Neural cell (in vitro differentiated cells): ENCODE measurements around the gene AGBL1. TPM values are rescaled to one million over a fixed set of nuclear protein-coding genes. Genes with fewer than 3 reads are reported as not detected.

Experiments used
- H2AFZ ChIP-seq: fragments of 200-600, 300-800 bp; sonication (generic), shearing (Covaris generic); 2 replicates; pipeline ENCODE4 v1.6.0; 2014; ENCODE audit warnings: low read depth, mild to moderate bottlenecking, antibody characterized with exemption, low read length, moderate library complexity
- H3F3A ChIP-seq: fragments of 200-600 bp; shearing (Covaris generic); 2 replicates; pipeline ENCODE4 v1.6.1; 2016; ENCODE audit warnings: mild to moderate bottlenecking, moderate library complexity, mixed read lengths, antibody characterized with exemption, low read length; ENCODE audit not compliant: insufficient read depth, poor library complexity, severe bottlenecking
- H3K27ac ChIP-seq: fragments of 200-600, 300-800 bp; sonication (generic), shearing (Covaris generic); 2 replicates; pipeline ENCODE4 v1.5.1; 2014; ENCODE audit warnings: mild to moderate bottlenecking, low read length, moderate library complexity
- H3K27me3 ChIP-seq: fragments of 300-800, 200-600 bp; sonication (generic), shearing (Covaris generic); 2 replicates; pipeline ENCODE4 v1.6.0; 2014; ENCODE audit warnings: mild to moderate bottlenecking, low read depth, low read length, moderate library complexity; ENCODE audit not compliant: insufficient read depth
- H3K36me3 ChIP-seq: fragments of 300-800, 200-600 bp; sonication (generic), shearing (Covaris generic); 2 replicates; pipeline ENCODE4 v1.5.1; 2014; ENCODE audit warnings: mild to moderate bottlenecking, antibody characterized with exemption, low read length, moderate library complexity; ENCODE audit not compliant: insufficient read depth
- H3K4me2 ChIP-seq: fragments of 300-800, 200-600 bp; sonication (generic), shearing (Covaris generic); 2 replicates; pipeline ENCODE4 v1.6.0; 2014; ENCODE audit warnings: mild to moderate bottlenecking, low read length
- H3K4me3 ChIP-seq: fragments of 300-800, 200-600 bp; sonication (generic), shearing (Covaris generic); 2 replicates; pipeline ENCODE4 v1.5.1; 2014; ENCODE audit warnings: mild to moderate bottlenecking, low read length, moderate library complexity
- H3K79me2 ChIP-seq: fragments of 200-600 bp; shearing (Covaris generic); replicated peaks from 2 replicates; pipeline ENCODE4 v1.6.0; 2014; ENCODE audit warnings: mild to moderate bottlenecking, low read length, moderate library complexity; ENCODE audit not compliant: insufficient read depth
- H3K9ac ChIP-seq: fragments of 300-800, 200-600 bp; sonication (generic), shearing (Covaris generic); 2 replicates; pipeline ENCODE4 v1.6.1; 2016; ENCODE audit warnings: mild to moderate bottlenecking, low read length, mixed read lengths
- H3K9me2 ChIP-seq: fragments of 200-600 bp; shearing (Covaris generic); 2 replicates; pipeline ENCODE4 v1.6.1; 2016; ENCODE audit warnings: mild to moderate bottlenecking, low read length, mixed read lengths; ENCODE audit not compliant: insufficient read depth
- H3K9me3 ChIP-seq: fragments of 200-600, 300-800 bp; sonication (generic), shearing (Covaris generic); 2 replicates; pipeline ENCODE4 v1.6.1; 2016; ENCODE audit warnings: mild to moderate bottlenecking, mixed run types, low read length, moderate library complexity, mixed read lengths
- H4K20me1 ChIP-seq: fragments of 200-600 bp; shearing (Covaris generic); 2 replicates; pipeline ENCODE4 v1.6.1; 2016; ENCODE audit warnings: mild to moderate bottlenecking, mixed run types; ENCODE audit not compliant: insufficient read depth
- CTCF ChIP-seq: fragments of 450-650 bp; IDR thresholded peaks from 2 replicates; pipeline ENCODE4 v1.5.1; 2014; ENCODE audit warnings: antibody characterized with exemption, mild to moderate bottlenecking, moderate library complexity; ENCODE audit not compliant: poor library complexity, severe bottlenecking
- EP300 ChIP-seq: fragments of 450-650 bp; conservative IDR thresholded peaks from 2 replicates; pipeline ENCODE4 v1.6.1; 2014; ENCODE audit warnings: antibody characterized with exemption, mild to moderate bottlenecking, moderate library complexity; ENCODE audit not compliant: poor library complexity, severe bottlenecking
- EZH2 ChIP-seq: fragments of 200-600, 300-800 bp; shearing (Covaris generic), sonication (generic); IDR thresholded peaks from 2 replicates; pipeline ENCODE4 v1.6.1; 2014; ENCODE audit warnings: antibody characterized with exemption, low read length, borderline replicate concordance, mild to moderate bottlenecking; ENCODE audit not compliant: insufficient read depth, poor library complexity, severe bottlenecking
- MXI1 ChIP-seq: fragments of 450-650 bp; conservative IDR thresholded peaks from 2 replicates; pipeline ENCODE4 v1.6.1; 2014; ENCODE audit warnings: antibody characterized with exemption, mild to moderate bottlenecking; ENCODE audit not compliant: poor library complexity, severe bottlenecking
- POLR2AphosphoS5 ChIP-seq: IDR thresholded peaks from 2 replicates; pipeline ENCODE4 v1.6.1; 2012
- RAD21 ChIP-seq: fragments of 450-650 bp; conservative IDR thresholded peaks from 2 replicates; pipeline ENCODE4 v1.6.1; 2014; ENCODE audit warnings: antibody characterized with exemption, mild to moderate bottlenecking, moderate library complexity
- REST ChIP-seq: IDR thresholded peaks from 2 replicates; pipeline ENCODE4 v1.6.1; 2012; ENCODE audit warnings: borderline replicate concordance
- SMC3 ChIP-seq: fragments of 450-650 bp; conservative IDR thresholded peaks from 2 replicates; pipeline ENCODE4 v1.6.1; 2014; ENCODE audit warnings: antibody characterized with exemption, mild to moderate bottlenecking, moderate library complexity; ENCODE audit not compliant: poor library complexity
- TAF1 ChIP-seq: IDR thresholded peaks from 2 replicates; pipeline ENCODE4 v1.6.1; 2012; ENCODE audit warnings: low read depth
- polyA plus RNA-seq: library from polyadenylated mRNA; depleted of rRNA; stranded (reverse); fragments of >200 nt; gene quantifications from 2 replicates; pipeline ENCODE4 v1.2.3, GENCODE V29; 2014

Gene AGBL1
- polyA plus RNA-seq, 1 donor from 2014 or later = 0.12 TPM

- TF ChIP-seq CTCF (no peak), EP300 (no peak), EZH2 (no peak), SMC3 (no peak), MXI1 (no peak), RAD21 (no peak), TAF1 (no peak), REST (no peak), POLR2AphosphoS5 (no peak)
- H3K27me3 ChIP-seq = no peaks in the 10 kb centered on the region
- H4K20me1 ChIP-seq = no peaks in the 10 kb centered on the region
- H3K36me3 ChIP-seq = no peaks in the 10 kb centered on the region
- H2AFZ ChIP-seq = no peak overlapping the region
- no peaks in the 10 kb centered on the region for H3K9me2 ChIP-seq
- H3K9ac ChIP-seq = peak overlapping the region; percentile 60
- peaks cover 3% of the 10 kb centered on the region for H3F3A ChIP-seq
- H3K4me3 ChIP-seq = peak overlapping the region; percentile 48
- peak overlapping the region; percentile 46 for H3K4me2 ChIP-seq
- no peaks in the 10 kb centered on the region for H3K9me3 ChIP-seq
- H3K79me2 ChIP-seq = no peaks in the 10 kb centered on the region
- peak overlapping the region; percentile 91 for H3K27ac ChIP-seq
Observed at GRCh38 chr15:86063356-86064095, 16.1 kb upstream of the AGBL1 start.

- H3K27ac ChIP-seq = peak overlapping the region; percentile 91
- H3F3A ChIP-seq = peaks cover 3% of the 10 kb centered on the region
- no peaks in the 10 kb centered on the region for H3K36me3 ChIP-seq
- H2AFZ ChIP-seq = no peak overlapping the region
- peak overlapping the region; percentile 60 for H3K9ac ChIP-seq
- no peaks in the 10 kb centered on the region for H3K79me2 ChIP-seq
- H3K4me2 ChIP-seq = no peak overlapping the region
- TF ChIP-seq TAF1 (no peak), RAD21 (no peak), EP300 (no peak), EZH2 (no peak), REST (no peak), POLR2AphosphoS5 (no peak), SMC3 (no peak), MXI1 (no peak), CTCF (no peak)
- no peaks in the 10 kb centered on the region for H3K27me3 ChIP-seq
- H3K4me3 ChIP-seq = peak overlapping the region; percentile 48
- no peaks in the 10 kb centered on the region for H3K9me2 ChIP-seq
- no peaks in the 10 kb centered on the region for H4K20me1 ChIP-seq
- H3K9me3 ChIP-seq = no peaks in the 10 kb centered on the region
Observed at GRCh38 chr15:86064326-86064725, 15.3 kb upstream of the AGBL1 start.
